NCI-H748 (cell line): ENCODE measurements around the gene CCM2L.

Source experiments
- DNase-seq: peaks from one replicate; lab custom pipeline; 2025; ENCODE audit not compliant: unreplicated experiment; lab: John Stamatoyannopoulos, UW

Gene CCM2L

DNA sequence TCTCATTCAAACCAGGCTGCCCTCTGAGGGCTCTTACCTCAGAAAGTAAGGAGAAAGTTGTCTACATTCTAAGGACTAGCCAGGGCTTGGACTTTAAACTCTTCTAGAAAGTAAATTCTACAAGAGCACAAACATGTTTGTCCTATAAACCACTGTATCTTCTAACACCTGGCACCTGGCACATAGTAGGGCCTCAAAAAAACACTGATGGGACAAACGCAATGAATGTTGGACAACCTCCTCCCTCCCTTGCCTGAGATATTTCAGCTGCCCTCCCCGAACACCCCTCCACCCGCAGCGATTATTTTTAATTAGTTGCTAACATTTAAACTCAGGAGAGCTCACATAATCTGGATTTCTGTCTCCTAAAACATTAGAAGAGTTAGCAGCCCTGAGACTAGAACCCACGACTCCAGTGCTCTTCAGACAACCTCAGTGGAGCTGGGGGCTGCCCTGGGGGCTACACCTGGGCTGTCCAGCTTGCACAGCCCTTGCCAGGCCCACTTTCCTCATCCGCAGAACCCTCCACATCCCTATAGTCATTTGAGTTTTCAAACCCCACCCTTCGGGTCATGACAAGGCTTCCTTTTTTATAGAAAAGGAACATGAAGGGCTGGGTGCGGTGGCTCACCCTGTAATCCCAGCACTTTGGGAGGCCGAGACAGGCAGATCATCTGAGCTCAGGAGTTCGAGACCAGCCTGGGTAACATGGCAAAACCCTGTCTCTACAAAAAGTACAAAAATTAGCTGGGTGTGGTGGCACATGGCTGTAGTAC lies 46.7 kb downstream of the CCM2L start:
- no peak for DNase-seq

GRCh38 chr20:32057656-32058184 lies 47.5 kb downstream of the CCM2L start:
- DNase-seq: no peak

GRCh38 chr20:32059189-32059588 lies 49.0 kb downstream of the CCM2L start:
- DNase-seq: no peak

GRCh38 chr20:32062776-32063170 lies 52.5 kb downstream of the CCM2L start:
- DNase-seq: no peak

GRCh38 chr20:32063695-32064094 lies 53.5 kb downstream of the CCM2L start:
- DNase-seq: no peak

DNA sequence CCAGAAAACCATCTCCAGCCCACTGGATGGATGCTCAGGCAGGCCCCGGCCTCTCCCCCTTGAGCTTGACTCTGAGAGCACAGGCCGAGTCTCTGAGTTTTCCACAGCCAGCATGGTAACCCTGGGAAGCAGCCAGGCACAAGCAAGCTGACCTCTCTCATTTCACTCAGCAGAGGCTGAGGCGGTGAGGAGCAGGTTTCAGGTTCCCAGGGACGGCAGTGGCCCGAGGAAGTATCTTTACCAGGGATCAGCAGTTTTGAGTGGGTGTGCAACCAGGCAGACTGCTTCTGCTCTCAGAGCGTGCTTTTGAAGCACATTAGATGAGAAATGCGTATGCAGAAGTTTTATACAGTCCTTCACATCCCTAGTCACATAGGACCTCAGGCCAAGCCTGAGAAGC lies 54.4 kb downstream of the CCM2L start:
- DNase-seq: no peak

DNA sequence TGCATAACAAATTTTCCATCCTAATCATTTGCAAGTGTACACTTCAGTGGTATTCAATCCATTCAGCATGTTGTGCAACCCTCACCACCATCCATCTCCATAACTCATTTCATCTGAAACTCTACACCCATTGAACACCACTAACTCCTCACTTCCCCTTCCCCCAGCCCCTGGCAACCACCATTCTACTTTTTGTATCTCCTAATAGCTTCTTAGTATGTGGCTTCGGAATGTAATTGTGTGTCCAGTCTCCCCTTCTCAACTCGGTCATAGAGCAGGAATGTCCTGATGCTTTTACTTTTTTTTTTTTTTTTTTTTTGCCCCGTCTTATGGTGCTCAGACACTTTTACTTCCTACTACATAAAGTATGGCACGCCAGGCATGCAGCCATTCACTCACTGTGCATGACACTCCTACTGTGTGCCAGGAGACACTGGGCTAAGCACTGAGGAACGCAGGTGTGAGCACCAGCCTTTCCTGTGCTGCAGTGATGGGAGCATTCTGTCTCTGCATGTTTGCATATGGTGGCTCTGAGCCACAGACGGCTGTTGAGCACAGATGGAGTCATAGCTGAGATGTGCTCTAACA lies 57.1 kb downstream of the CCM2L start:
- no peak for DNase-seq

GRCh38 chr20:32068174-32068573 lies 57.9 kb downstream of the CCM2L start:
- DNase-seq: no peak

DNA sequence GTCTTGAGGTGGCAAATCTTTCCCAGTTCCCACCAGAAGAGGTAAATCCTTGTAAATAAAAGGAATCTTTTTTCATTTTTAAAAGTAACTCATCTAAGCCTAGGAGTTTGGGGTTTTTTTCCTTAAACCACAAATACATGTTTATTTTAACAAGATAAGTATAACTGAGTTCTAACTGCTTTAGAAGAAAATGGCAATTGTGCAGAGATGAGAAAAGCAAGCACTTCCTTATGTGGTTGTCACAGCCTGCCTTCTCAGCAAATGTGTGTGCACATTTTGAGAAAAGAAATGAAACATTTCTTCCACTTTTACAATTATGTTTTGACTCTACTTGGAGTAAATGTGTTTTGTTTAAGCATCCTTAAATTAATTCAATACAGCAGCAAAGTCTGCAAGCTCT lies 59.5 kb downstream of the CCM2L start:
- no peak for DNase-seq

- DNase-seq: no peak
Measured at GRCh38 chr20:32070282-32070681, 60.0 kb downstream of the CCM2L start.

GRCh38 chr20:32070690-32071213 lies 60.5 kb downstream of the CCM2L start:
- no peak for DNase-seq

DNA sequence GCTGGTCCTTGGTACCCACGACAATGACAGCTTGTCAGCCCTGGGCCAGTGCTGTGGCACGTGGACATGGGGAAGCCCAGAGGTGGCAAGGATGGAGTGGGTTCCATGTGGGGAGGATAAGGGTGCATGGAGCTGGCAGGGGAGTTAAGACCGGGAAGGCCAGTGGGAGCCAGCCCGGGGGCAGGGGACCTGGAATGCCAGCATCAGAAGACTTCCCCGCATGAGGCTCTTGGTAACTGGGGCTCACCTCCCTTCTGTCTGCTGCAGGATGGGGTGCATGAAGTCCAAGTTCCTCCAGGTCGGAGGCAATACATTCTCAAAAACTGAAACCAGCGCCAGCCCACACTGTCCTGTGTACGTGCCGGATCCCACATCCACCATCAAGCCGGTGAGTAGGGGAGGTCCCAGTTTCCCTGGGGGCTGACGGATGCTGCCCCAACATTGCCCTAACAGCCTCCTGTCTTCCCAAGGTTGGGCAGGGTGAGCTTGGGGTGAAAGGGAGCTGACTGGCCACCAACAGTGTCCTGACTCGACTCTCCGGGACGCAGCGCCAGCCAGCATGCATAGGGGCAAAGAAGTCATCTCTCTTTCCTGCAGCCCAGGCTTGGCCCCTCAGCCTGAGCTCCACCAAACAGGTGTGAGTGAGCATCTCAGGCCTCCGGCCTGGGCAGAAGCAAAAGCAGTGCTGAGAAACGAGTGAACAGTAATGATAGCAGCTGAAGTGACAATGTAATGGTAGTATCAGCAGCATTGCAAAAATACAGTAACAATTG lies 61.3 kb downstream of the CCM2L start:
- DNase-seq: no peak

DNA sequence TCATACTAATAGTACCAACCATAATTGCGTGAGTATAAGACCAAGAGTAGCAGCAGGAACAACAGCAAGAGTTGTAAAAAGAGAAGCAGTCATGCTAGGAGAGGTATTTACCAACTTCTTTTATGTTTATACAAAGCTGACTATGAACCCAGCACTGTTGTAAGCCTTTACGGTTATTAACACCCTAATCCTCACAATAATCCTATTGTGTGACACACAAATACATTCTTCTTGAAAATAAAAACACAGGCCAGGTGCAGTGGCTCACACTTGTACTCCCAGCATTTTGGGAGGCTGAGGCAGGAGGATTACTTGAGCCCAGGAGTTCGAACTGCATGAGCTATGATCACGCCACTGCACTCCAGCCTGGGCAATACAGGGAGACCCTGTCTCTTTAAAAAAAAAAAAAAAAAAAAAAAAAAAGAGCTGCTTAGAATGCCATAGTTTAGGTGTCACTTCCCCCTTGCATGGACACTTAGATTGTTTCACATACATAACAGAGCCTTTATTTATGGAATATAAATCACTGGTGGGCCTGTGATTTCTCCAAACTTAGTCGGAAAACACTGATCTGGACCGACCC lies 62.0 kb downstream of the CCM2L start:
- DNase-seq: peak; percentile 28

GRCh38 chr20:32075534-32075933 lies 65.3 kb downstream of the CCM2L start:
- no peak for DNase-seq

DNA sequence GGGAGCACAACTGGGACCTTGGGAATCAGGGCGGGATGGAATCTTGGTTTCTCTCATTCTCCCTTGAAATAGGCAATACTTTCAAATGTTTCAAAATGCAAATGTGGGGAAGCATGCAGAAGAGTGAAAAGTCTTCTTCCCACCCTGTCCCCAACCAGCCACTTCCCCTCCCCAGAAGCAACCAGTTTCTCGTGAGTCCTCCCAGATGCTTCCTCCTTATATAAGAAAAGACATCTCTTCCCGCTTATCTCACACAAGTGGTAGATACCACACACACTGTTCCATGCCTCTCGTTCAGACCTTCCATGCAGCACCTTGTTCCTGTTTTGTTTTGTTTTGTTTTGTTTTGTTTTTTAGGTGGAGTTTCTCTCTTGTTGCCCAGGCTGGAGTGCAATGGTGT lies 67.0 kb downstream of the CCM2L start:
- no peak for DNase-seq

DNA sequence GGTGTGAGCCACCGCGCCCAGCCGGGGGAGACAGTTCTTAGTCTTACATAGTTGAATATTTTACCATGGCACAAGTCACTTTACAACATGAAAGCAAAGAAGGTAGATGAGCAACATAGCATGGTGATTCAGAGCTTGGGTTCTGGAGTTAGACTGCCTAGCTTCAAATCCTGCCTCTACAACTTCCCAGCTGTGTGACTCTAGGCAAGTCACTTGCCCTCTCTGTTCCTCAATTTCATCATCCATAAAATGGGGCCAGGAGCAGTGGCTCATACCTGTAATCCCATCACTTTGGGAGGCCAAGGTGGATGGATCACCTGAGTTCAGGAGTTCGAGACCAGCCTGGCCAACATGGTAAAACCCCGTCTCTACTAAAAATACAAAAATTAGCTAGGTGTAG lies 68.1 kb downstream of the CCM2L start:
- no peak for DNase-seq

DNA sequence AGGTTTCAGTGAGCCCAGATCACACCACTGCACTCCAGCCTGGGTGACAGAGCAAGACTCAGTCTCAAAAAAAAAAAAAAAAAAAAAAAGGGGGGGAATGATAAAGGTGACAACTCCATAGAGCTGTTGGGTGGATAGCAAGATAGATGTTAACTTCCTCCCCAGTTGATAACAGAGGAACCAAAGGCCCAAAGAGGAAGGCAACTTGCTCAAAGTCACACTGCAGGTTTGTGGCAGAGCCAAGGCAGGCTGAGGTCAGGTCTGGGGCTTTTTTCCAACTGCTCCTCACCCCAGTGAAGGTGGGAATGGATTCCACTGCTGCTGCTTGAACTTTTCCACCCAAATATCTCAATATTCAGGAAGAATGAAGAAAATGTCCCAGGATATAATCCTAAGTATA lies 68.6 kb downstream of the CCM2L start:
- DNase-seq: no peak

GRCh38 chr20:32079655-32080109 lies 69.4 kb downstream of the CCM2L start:
- no peak for DNase-seq

DNA sequence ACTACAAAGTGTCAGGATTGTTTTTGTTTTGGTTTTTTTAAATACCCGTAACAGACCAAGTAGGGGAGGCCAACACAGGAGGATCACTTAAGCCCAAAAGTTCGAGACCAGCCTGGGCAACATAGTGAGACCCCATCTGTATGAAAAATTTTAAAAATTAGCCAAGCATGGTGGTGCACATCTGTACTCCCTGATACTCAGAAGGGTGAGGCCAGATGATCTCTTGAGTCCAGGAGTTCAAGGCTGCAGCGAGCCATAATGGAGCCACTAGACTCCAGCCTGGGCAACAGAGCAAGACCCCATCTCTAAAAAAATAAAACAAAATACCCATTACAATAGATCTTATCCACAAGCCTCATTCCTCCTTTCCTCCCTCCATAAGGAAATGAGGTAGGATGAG lies 70.5 kb downstream of the CCM2L start:
- no peak for DNase-seq
